ENCODE data around the gene ATP8A1. TPM values are rescaled to one million over a fixed set of nuclear protein-coding genes. Genes with fewer than 3 reads are reported as not detected.

ATP8A1 gene
- total and polyA plus RNA-seq, 2 of the 8 experiments (the other 6 are each of a cell fraction or from before 2014, with no cell fraction given) = 3.7 to 14.9 TPM

DNA sequence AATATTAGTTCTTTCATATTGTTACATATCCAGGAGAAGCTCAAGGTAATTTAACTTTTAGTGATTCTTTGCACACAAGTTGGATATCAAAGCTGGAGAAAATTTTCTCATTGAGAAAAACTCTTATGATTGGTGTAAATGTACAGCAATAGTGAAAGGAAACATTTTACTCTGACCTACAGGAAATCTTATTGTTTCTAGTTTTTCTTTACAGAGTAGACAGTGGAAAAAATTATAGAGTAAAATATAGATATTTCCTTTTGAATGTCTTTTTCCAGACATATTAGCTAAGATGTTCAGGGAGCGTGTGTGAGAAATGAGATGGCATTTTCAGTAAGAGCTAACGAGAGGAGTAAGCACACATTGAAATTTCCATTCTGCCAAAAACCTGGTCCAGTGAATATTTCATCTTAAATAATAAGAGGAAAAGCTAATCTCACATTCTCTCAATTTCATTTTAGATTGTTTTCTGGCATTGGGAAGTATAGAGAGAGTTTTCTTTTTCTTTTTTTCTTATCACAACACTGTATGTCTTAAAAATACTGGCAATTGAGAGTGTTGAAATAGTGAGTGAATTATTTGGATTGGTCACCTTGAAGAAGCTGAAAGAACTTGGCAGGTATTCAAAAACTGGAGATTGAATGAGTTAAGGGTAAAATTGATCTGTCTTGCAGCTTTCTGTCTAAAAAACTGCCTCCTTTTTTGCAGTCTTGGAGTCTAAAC, 15.6 kb upstream of the ATP8A1 start:
- Histone ChIP-seq H2BK20ac (ENCODE audit: low read length) (no peak overlapping the region), H3K4me2 (ENCODE audit: insufficient read depth in 1 of 2, low read depth in 2 of 2, low read length in 2 of 2) (no peak overlapping the region), H3K18ac (ENCODE audit: extremely low read depth, low read length) (no peak overlapping the region), H3K36me3 (ENCODE audit: control insufficient read depth in 2 of 4, insufficient read depth in 4 of 4, low read length in 3 of 4) (no peaks in the 10 kb centered on the region), H3K4me1 (replicated peaks in 1 of 4; ENCODE audit: control insufficient read depth in 3 of 4, insufficient read depth in 4 of 4, low read length in 3 of 4) (peaks cover 0 to 5% (median 0%) of the 10 kb centered on the region in 4 experiments; a peak in 1 of 7 replicates), H3K27me3 (replicated peaks in 1 of 4; ENCODE audit: control insufficient read depth in 3 of 4, extremely low read depth in 1 of 4, insufficient read depth in 3 of 4, low read length in 3 of 4) (no peaks in the 10 kb centered on the region), H3K23me2 (ENCODE audit: low read depth, low read length) (no peaks in the 10 kb centered on the region), H3K56ac (replicated peaks; ENCODE audit: insufficient read length, low read depth, low read length) (no peak overlapping the region), H3K4ac (replicated peaks; ENCODE audit: insufficient read length, low read depth, low read length) (no peak overlapping the region), H3K23ac (ENCODE audit: insufficient read length) (no peak overlapping the region), H3K79me2 (ENCODE audit: control insufficient read depth in 1 of 2, insufficient read depth in 2 of 2, low read length in 2 of 2) (no peaks in the 10 kb centered on the region), H2BK15ac (ENCODE audit: low read length) (no peak overlapping the region), H2AK5ac (ENCODE audit: low read depth, low read length) (no peak overlapping the region), H2BK120ac (replicated peaks; ENCODE audit: low read depth, low read length) (no peak overlapping the region), H3K14ac (ENCODE audit: insufficient read length) (no peak overlapping the region), H2BK12ac (ENCODE audit: low read depth, low read length) (no peak overlapping the region), H4K8ac (ENCODE audit: extremely low read depth, insufficient read depth, low read length) (no peak overlapping the region), H3K27ac (ENCODE audit: low read depth, low read length) (no peak overlapping the region), H2BK5ac (ENCODE audit: low read depth, low read length) (no peak overlapping the region), H4K91ac (replicated peaks; ENCODE audit: insufficient read length, low read length) (no peak overlapping the region), H3K9ac (replicated peaks in 1 of 4; ENCODE audit: extremely low read depth in 1 of 4, low read depth in 3 of 4, low read length in 3 of 4) (no peak overlapping the region), H3K9me3 (ENCODE audit: insufficient read depth in 2 of 2, low read depth in 1 of 2, low read length in 1 of 2) (no peaks in the 10 kb centered on the region), H4K5ac (ENCODE audit: insufficient read length, low read depth, low read length) (no peak overlapping the region), H4K20me1 (replicated peaks in 1 of 2; ENCODE audit: control insufficient read depth in 1 of 2, insufficient read depth in 2 of 2, low read length in 2 of 2) (no peaks in the 10 kb centered on the region), H3K4me3 (ENCODE audit: extremely low read depth in 1 of 4, insufficient read depth in 2 of 4, low read depth in 3 of 4, low read length in 4 of 4) (no peak overlapping the region), H2AFZ (ENCODE audit: low read length) (no peak overlapping the region; the same call in 1 of the 2 replicates), H3K79me1 (ENCODE audit: low read depth, low read length) (no peaks in the 10 kb centered on the region)
- DNase-seq (ENCODE audit: low read depth in 1 of 2, low spot score in 2 of 2) (no peak), FAIRE-seq (no peak)
- WGBS, 2 experiments (ENCODE audit: extremely low coverage in 1 of 2, insufficient coverage in 1 of 2, insufficient read length in 1 of 2, insufficient replicate concordance in 2 of 2, low coverage in 1 of 2, low lambda C conversion rate in 2 of 2, missing lambda C conversion rate in 1 of 2) = 100% methylated on average over 2 of the region's 2 CpGs; no CpG with 5 or more reads in 1 of the 2 experiments
- POLR2A ChIA-PET (ENCODE audit: partially characterized antibody) = interaction anchor here (1.3 kb wide), 1 partner anchor 15 kb away, joined by 6 read pairs; the partner anchor contains the start of gene ATP8A1
- CTCF ChIA-PET (ENCODE audit: partially characterized antibody) = interaction anchor here (0.7 to 1.3 kb wide), 3 partner anchors 9 to 145 kb away, joined by 3 to 4 read pairs (median 3); partner anchors contain the start of gene ATP8A1
- TF ChIP-seq PHF8 (conservative IDR thresholded peaks at IDR 0.05; ENCODE audit: low read depth, low read length) (no peak), BRCA1 (IDR thresholded peaks at IDR 0.05; ENCODE audit: low read depth, low read length) (no peak), POLR2AphosphoS5 (IDR thresholded peaks at IDR 0.05; ENCODE audit: low read depth, low read length) (no peak), TBP (IDR thresholded peaks at IDR 0.05; ENCODE audit: low read depth, low read length) (no peak), JUND (IDR thresholded peaks at IDR 0.05; ENCODE audit: low read length) (no peak), ASH2L (IDR thresholded peaks at IDR 0.05; ENCODE audit: low read length) (no peak), GTF2F1 (IDR thresholded peaks at IDR 0.05; ENCODE audit: borderline replicate concordance, low read depth, low read length) (no peak), KDM1A (IDR thresholded peaks at IDR 0.05; ENCODE audit: borderline replicate concordance, low read length) (no peak), RNF2 (IDR thresholded peaks at IDR 0.05; ENCODE audit: borderline replicate concordance, low read depth, low read length, missing control alignments, poor library complexity, severe bottlenecking) (no peak), EGR1 (IDR thresholded peaks at IDR 0.05; ENCODE audit: borderline replicate concordance, low read depth, low read length) (no peak), SAP30 (IDR thresholded peaks at IDR 0.05; ENCODE audit: insufficient read depth, insufficient replicate concordance, low read length) (no peak), CBX8 (IDR thresholded peaks at IDR 0.05; ENCODE audit: borderline replicate concordance, low read depth, low read length) (no peak), MAFK (IDR thresholded peaks at IDR 0.05; ENCODE audit: low read depth, low read length) (no peak)
